ENCODE measurements around the gene SVOPL.
"Not testable (repeated sequence)": the region's sequence is repeated elsewhere in the genome, so short reads cannot be mapped to it uniquely, and the experiment has no call there.

The SVOPL gene

GRCh38 chr7:138690495-138690894, 10.7 kb downstream of the SVOPL start:
- TF ChIP-seq, protein P1, sequence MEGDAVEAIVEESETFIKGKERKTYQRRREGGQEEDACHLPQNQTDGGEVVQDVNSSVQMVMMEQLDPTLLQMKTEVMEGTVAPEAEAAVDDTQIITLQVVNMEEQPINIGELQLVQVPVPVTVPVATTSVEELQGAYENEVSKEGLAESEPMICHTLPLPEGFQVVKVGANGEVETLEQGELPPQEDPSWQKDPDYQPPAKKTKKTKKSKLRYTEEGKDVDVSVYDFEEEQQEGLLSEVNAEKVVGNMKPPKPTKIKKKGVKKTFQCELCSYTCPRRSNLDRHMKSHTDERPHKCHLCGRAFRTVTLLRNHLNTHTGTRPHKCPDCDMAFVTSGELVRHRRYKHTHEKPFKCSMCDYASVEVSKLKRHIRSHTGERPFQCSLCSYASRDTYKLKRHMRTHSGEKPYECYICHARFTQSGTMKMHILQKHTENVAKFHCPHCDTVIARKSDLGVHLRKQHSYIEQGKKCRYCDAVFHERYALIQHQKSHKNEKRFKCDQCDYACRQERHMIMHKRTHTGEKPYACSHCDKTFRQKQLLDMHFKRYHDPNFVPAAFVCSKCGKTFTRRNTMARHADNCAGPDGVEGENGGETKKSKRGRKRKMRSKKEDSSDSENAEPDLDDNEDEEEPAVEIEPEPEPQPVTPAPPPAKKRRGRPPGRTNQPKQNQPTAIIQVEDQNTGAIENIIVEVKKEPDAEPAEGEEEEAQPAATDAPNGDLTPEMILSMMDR (IDR thresholded peaks at IDR 0.05; ENCODE audit: borderline replicate concordance, insufficient read depth, low read depth, low read length) = no peak

DNA sequence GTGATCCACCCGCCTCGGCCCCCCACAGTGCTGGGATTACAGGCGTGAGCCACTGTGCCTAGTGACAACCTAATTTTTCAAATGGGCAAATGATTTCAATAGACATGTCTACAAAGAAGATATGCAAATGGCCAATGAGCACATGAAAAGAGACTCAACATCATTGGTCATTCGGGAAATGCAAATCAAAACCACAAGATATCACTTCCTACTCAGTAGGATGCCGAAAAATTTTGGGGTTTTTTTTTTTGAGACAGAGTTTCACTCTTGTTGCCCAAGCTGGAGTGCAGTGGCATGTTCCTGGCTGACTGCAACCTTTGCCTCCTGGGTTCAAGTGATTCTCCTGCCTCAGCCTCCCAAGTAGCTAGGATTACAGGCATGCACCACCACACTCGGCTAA, 13.1 kb downstream of the SVOPL start:
- not testable (repeated sequence) for H3K4me3 ChIP-seq (ENCODE audit: low read depth, low read length)

More at GRCh38 chr7:138690495-138690894, 10.7 kb downstream of the SVOPL start:
- H3K4me3 ChIP-seq (ENCODE audit: low read depth, low read length) = no peak overlapping the region

DNA sequence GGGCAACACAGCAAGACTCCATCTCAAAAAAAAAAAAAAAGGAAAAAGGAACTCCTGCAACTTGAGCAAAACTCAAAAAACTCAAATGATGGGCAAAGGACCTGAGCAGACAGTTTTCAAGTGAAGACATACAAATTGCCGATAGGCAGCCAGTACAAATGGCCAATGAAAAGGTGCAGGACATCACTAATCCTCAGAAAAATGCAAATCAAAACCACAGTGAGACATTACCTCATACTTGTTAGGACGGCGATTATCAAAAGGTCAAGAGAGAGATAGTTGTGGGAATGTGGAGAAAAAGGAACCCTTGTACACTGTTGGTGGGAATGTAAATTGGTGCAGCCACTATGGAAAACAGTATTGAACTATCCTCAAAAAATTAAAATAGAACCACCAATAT, 16.8 kb downstream of the SVOPL start:
- TF ChIP-seq, protein P1 (IDR thresholded peaks at IDR 0.05; ENCODE audit: borderline replicate concordance, insufficient read depth, low read depth, low read length) = no peak
- no peak overlapping the region for H3K4me3 ChIP-seq (ENCODE audit: low read depth, low read length)

DNA sequence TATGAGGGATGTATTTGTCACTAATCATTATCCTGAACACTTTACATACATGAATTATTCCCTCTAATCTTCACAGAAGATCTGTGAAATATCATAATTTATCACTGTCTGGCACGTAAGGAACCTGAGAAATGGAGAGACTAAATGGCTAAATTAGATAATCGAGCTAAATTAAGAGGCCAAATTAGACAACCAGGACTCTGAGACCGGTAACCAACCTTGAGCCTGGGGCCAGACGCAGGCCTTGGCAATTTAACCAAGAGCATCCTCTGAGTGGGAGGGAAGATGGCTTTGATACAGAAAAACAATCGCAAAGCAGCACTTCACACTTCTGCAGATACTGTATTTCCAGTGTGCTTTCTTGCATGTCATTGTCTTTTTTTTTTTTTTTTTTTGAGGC, 21.4 kb downstream of the SVOPL start:
- TF ChIP-seq, protein P1 (IDR thresholded peaks at IDR 0.05; ENCODE audit: borderline replicate concordance, insufficient read depth, low read depth, low read length) = no peak
- no peak overlapping the region for H3K4me3 ChIP-seq (ENCODE audit: low read depth, low read length)

DNA sequence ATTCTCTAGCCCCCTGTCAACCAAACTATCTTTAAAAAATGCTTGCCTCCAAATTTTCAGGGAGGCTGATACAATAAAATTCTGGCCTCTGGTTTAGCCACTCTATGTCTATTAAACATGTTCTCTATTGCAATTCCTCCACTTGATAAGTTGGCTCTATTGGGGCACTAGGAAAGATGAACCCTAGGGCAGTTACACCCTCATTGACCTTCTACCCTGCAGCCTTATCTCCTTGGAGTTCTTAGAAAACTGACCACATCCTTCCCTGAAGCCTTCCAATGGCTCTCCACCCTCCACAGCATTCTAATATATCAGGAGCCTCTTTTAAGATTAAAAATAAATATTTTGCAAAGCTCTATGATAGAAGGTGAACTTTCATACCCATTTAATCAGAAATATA, 30.6 kb downstream of the SVOPL start:
- H3K4me3 ChIP-seq (ENCODE audit: low read depth, low read length) = no peak overlapping the region
- TF ChIP-seq, protein P1 (IDR thresholded peaks at IDR 0.05; ENCODE audit: borderline replicate concordance, insufficient read depth, low read depth, low read length) = no peak

- TF ChIP-seq, protein P1 (IDR thresholded peaks at IDR 0.05; ENCODE audit: borderline replicate concordance, insufficient read depth, low read depth, low read length) = no peak
Measured at GRCh38 chr7:138669364-138669763, 31.8 kb downstream of the SVOPL start.

GRCh38 chr7:138668946-138669345, 32.2 kb downstream of the SVOPL start:
- TF ChIP-seq, protein P1 (IDR thresholded peaks at IDR 0.05; ENCODE audit: borderline replicate concordance, insufficient read depth, low read depth, low read length) = no peak
- no peak overlapping the region for H3K4me3 ChIP-seq (ENCODE audit: low read depth, low read length)

More at GRCh38 chr7:138669364-138669763, 31.8 kb downstream of the SVOPL start:
- H3K4me3 ChIP-seq (ENCODE audit: low read depth, low read length) = no peak overlapping the region

GRCh38 chr7:138668229-138668596, 32.9 kb downstream of the SVOPL start:
- TF ChIP-seq, protein P1 (IDR thresholded peaks at IDR 0.05; ENCODE audit: borderline replicate concordance, insufficient read depth, low read depth, low read length) = no peak
- no peak overlapping the region for H3K4me3 ChIP-seq (ENCODE audit: low read depth, low read length)
